ENCODE measurements around the gene STX1A.

Gene STX1A

GRCh38 chr7:73718905-73719805, at the start of gene STX1A:
Gene STX1A, minus strand, starts transcription at chr7:73719669. Its CDS starts 38 bp downstream, at chr7:73719631.
- H3K4me3 ChIP-seq (ENCODE audit: low read depth, low read length): peak within 1 kb of the TSS; percentile 86
- TF ChIP-seq CTCF (IDR thresholded peaks at IDR 0.05; ENCODE audit: low read depth, low read length): no peak

- H3K4me3 ChIP-seq (ENCODE audit: low read depth, low read length): no peak overlapping the region
- no peak for TF ChIP-seq CTCF (IDR thresholded peaks at IDR 0.05; ENCODE audit: low read depth, low read length)
Measured at GRCh38 chr7:73768641-73769480, 49.4 kb upstream of the STX1A start.

- TF ChIP-seq CTCF (IDR thresholded peaks at IDR 0.05; ENCODE audit: low read depth, low read length): no peak
- H3K4me3 ChIP-seq (ENCODE audit: low read depth, low read length): no peak overlapping the region
Measured at GRCh38 chr7:73766556-73767229, 47.2 kb upstream of the STX1A start.

- TF ChIP-seq CTCF (IDR thresholded peaks at IDR 0.05; ENCODE audit: low read depth, low read length): no peak
- H3K4me3 ChIP-seq (ENCODE audit: low read depth, low read length): no peak overlapping the region
Measured at GRCh38 chr7:73762659-73762999, 43.2 kb upstream of the STX1A start.

GRCh38 chr7:73761854-73762658, 42.6 kb upstream of the STX1A start:
- no peak for TF ChIP-seq CTCF (IDR thresholded peaks at IDR 0.05; ENCODE audit: low read depth, low read length)
- no peak overlapping the region for H3K4me3 ChIP-seq (ENCODE audit: low read depth, low read length)

GRCh38 chr7:73758581-73759138, 39.2 kb upstream of the STX1A start:
- H3K4me3 ChIP-seq (ENCODE audit: low read depth, low read length): no peak overlapping the region
- TF ChIP-seq CTCF (IDR thresholded peaks at IDR 0.05; ENCODE audit: low read depth, low read length): no peak

Data from WI38 (cell line).